ENCODE measurements around the gene ZPBP. TPM values are rescaled to one million over a fixed set of nuclear protein-coding genes. Genes with fewer than 3 reads are reported as not detected.

ZPBP gene
- total and polyA plus RNA-seq, 2 experiments from 2014 or later = not detected

DNA sequence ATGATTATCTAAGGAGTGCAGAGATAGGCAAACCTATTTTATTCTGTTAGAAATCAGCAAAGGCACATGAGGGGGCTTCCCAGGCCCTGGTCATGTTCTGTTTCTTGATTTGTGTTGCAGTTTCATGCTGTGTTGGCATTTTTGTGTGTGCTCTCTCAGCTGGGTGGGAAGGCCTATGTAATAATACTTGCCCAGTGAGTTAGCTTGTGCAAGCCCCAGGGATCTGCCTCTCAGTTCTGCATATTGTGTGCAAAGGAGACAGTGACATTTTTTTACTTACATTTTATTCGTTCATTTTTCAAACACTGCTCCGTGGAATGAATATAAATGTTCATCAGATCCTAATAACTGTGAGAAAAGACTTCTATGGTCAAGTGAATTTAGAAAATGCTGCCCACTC, 200.6 kb downstream of the ZPBP start:
- Histone ChIP-seq H3K4me1 (ENCODE audit: insufficient read depth) (no peaks in the 10 kb centered on the region), H3K4me3 (no peak overlapping the region), H2AFZ (no peak overlapping the region), H3K9me3 (ENCODE audit: low read depth) (no peaks in the 10 kb centered on the region), H3K27ac (no peak overlapping the region), H3K36me3 (replicated peaks; ENCODE audit: insufficient read depth, low read depth) (no peaks in the 10 kb centered on the region), H3K4me2 (no peak overlapping the region), H3K9me2 (replicated peaks; ENCODE audit: insufficient read depth) (no peaks in the 10 kb centered on the region), H3K27me3 (no peaks in the 10 kb centered on the region), H3K79me2 (no peaks in the 10 kb centered on the region), H4K20me1 (ENCODE audit: insufficient read depth, poor library complexity, severe bottlenecking) (no peaks in the 10 kb centered on the region)
- TF ChIP-seq EZH2phosphoT487 (IDR thresholded peaks at IDR 0.05; ENCODE audit: low read depth, severe bottlenecking, unreplicated experiment) (no peak), EZH2 (IDR thresholded peaks at IDR 0.05; ENCODE audit: borderline replicate concordance) (no peak)
- TF ChIP-seq, protein P1, sequence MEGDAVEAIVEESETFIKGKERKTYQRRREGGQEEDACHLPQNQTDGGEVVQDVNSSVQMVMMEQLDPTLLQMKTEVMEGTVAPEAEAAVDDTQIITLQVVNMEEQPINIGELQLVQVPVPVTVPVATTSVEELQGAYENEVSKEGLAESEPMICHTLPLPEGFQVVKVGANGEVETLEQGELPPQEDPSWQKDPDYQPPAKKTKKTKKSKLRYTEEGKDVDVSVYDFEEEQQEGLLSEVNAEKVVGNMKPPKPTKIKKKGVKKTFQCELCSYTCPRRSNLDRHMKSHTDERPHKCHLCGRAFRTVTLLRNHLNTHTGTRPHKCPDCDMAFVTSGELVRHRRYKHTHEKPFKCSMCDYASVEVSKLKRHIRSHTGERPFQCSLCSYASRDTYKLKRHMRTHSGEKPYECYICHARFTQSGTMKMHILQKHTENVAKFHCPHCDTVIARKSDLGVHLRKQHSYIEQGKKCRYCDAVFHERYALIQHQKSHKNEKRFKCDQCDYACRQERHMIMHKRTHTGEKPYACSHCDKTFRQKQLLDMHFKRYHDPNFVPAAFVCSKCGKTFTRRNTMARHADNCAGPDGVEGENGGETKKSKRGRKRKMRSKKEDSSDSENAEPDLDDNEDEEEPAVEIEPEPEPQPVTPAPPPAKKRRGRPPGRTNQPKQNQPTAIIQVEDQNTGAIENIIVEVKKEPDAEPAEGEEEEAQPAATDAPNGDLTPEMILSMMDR (IDR thresholded peaks at IDR 0.05; ENCODE audit: poor library complexity) = no peak
- no peak for DNase-seq (ENCODE audit: low spot score)
- WGBS (ENCODE audit: low lambda C conversion rate, missing lambda C conversion rate) = 89% methylated on average over 2 of the region's 2 CpGs

Other genes with a start within 250 kb of the ZPBP start
- 0.16 and 0.47 TPM in 2 replicates for gene IKZF1, start 211.5 kb upstream of the ZPBP start, total RNA-seq
- 0.16 and 0.52 TPM in 2 replicates for gene IKZF1, start 211.5 kb upstream of the ZPBP start, polyA plus RNA-seq

Measured in hepatocyte (in vitro differentiated cells).